ENCODE measurements around the gene CX3CL1. TPM values are rescaled to one million over a fixed set of nuclear protein-coding genes. Genes with fewer than 3 reads are reported as not detected.

CX3CL1 gene
- total and polyA plus RNA-seq, 2 of the 13 experiments (the other 11 are each of a cell fraction or from before 2014, with no cell fraction given): 57.3 to 60.8 TPM

- in situ Hi-C loops (cut with HindIII; ENCODE audit: extremely low pct_ligation_motif_present, low pct_unique_long_range_greater_than_20kb): no loop called here
- no peak for TF ChIP-seq FOXP1 (IDR thresholded peaks at IDR 0.05)
- no peak for TF ChIP-seq FOXP1 (CRISPR knock-in tag; IDR thresholded peaks at IDR 0.05)
- no peak for TF ChIP-seq RARA (CRISPR knock-in tag; IDR thresholded peaks at IDR 0.05)
- TF ChIP-seq SMC3 (IDR thresholded peaks at IDR 0.05; ENCODE audit: low read length): peak; percentile 44
- TF ChIP-seq MXD4 (CRISPR knock-in tag; IDR thresholded peaks at IDR 0.05): no peak
- TF ChIP-seq CCAR2 (optimal IDR thresholded peaks at IDR 0.05; ENCODE audit: low read depth, low read length): no peak
- TF ChIP-seq ZNF644 (CRISPR knock-in tag; IDR thresholded peaks at IDR 0.05; ENCODE audit: low read depth): no peak
- no peak for TF ChIP-seq TERF1 (CRISPR knock-in tag; IDR thresholded peaks at IDR 0.05)
- peak; percentile 49; the same call in 1 of the 2 replicates for TF ChIP-seq MEIS1 (CRISPR knock-in tag; IDR thresholded peaks at IDR 0.05; ENCODE audit: borderline replicate concordance)
- TF ChIP-seq, protein P1, sequence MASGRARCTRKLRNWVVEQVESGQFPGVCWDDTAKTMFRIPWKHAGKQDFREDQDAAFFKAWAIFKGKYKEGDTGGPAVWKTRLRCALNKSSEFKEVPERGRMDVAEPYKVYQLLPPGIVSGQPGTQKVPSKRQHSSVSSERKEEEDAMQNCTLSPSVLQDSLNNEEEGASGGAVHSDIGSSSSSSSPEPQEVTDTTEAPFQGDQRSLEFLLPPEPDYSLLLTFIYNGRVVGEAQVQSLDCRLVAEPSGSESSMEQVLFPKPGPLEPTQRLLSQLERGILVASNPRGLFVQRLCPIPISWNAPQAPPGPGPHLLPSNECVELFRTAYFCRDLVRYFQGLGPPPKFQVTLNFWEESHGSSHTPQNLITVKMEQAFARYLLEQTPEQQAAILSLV (CRISPR knock-in tag; IDR thresholded peaks at IDR 0.05; ENCODE audit: borderline replicate concordance): no peak
- no peak for TF ChIP-seq GFI1 (CRISPR knock-in tag; IDR thresholded peaks at IDR 0.05; ENCODE audit: borderline replicate concordance)
- TF ChIP-seq USF2 (IDR thresholded peaks at IDR 0.05; ENCODE audit: low read depth, low read length): no peak
- no peak for TF ChIP-seq USF2 (CRISPR knock-in tag; IDR thresholded peaks at IDR 0.05; ENCODE audit: borderline replicate concordance)
- no peak for TF ChIP-seq FOXA1 (IDR thresholded peaks at IDR 0.05)
- TF ChIP-seq FOXA1 (CRISPR knock-in tag; IDR thresholded peaks at IDR 0.05): no peak
- TF ChIP-seq, protein P2, sequence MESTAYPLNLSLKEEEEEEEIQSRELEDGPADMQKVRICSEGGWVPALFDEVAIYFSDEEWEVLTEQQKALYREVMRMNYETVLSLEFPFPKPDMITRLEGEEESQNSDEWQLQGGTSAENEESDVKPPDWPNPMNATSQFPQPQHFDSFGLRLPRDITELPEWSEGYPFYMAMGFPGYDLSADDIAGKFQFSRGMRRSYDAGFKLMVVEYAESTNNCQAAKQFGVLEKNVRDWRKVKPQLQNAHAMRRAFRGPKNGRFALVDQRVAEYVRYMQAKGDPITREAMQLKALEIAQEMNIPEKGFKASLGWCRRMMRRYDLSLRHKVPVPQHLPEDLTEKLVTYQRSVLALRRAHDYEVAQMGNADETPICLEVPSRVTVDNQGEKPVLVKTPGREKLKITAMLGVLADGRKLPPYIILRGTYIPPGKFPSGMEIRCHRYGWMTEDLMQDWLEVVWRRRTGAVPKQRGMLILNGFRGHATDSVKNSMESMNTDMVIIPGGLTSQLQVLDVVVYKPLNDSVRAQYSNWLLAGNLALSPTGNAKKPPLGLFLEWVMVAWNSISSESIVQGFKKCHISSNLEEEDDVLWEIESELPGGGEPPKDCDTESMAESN (CRISPR knock-in tag; conservative IDR thresholded peaks at IDR 0.05): no peak
- no peak for TF ChIP-seq CSRNP2 (CRISPR knock-in tag; conservative IDR thresholded peaks at IDR 0.05; ENCODE audit: low read depth)
Measured at GRCh38 chr16:57409870-57410587, 37.7 kb downstream of the CX3CL1 start.

More at GRCh38 chr16:57409870-57410587, 37.7 kb downstream of the CX3CL1 start:
- no peak overlapping the region for H2AFZ ChIP-seq (ENCODE audit: low read length)
- peaks cover 18% of the 10 kb centered on the region; the same call in 1 of the 2 replicates for H3K4me1 ChIP-seq (ENCODE audit: insufficient read depth, low read length)
- ChIA-PET CTCF (ENCODE audit: low intra/inter-chr PET ratio, low total read pairs) (interaction anchor here (1.3 to 1.9 kb wide), 2 partner anchors 106 to 109 kb away, joined by 3 to 13 read pairs; no protein-coding TSS in a partner anchor), POLR2A (interaction anchor here (0.8 to 1.0 kb wide), 2 partner anchors 38 to 75 kb away, joined by 3 read pairs; partner anchors contain the start of gene CX3CL1)
- peak; percentile 49 for DNase-seq (ENCODE audit: low spot score)
- ATAC-seq: peak; percentile 74
- no peak overlapping the region for H3K9ac ChIP-seq (ENCODE audit: insufficient read depth, low read depth, low read length)
- H3K36me3 ChIP-seq (replicated peaks in 1 of 2; ENCODE audit: control insufficient read depth in 1 of 2, insufficient read depth in 2 of 2, low read length in 2 of 2): no peaks in the 10 kb centered on the region
- WGBS (ENCODE audit: low lambda C conversion rate): 15% methylated on average over 10 of the region's 14 CpGs
- no peaks in the 10 kb centered on the region for H4K20me1 ChIP-seq (ENCODE audit: insufficient read depth, low read length)
- FAIRE-seq: peak; percentile 71
- H3K4me3 ChIP-seq (replicated peaks in 1 of 3; ENCODE audit: insufficient read depth in 1 of 3, low read depth in 2 of 3, low read length in 3 of 3): no peak overlapping the region
- no TSS peak for BruUV-seq (replicated peaks)
- no peak overlapping the region for H3K27ac ChIP-seq (ENCODE audit: extremely low read length, insufficient read depth, low read length)
- H3K27me3 ChIP-seq (ENCODE audit: control insufficient read depth in 1 of 2, insufficient read depth in 2 of 2, low read length in 2 of 2): peaks cover 9 to 49% of the 10 kb centered on the region in 2 experiments; a peak in 4 of 5 replicates
- no peaks in the 10 kb centered on the region for H3K79me2 ChIP-seq (ENCODE audit: insufficient read depth, low read length)
- intact Hi-C loops (cut with micrococcal nuclease; ENCODE audit: unreplicated experiment): loop anchor here (1.0 to 10.0 kb wide), 2 partner anchors 106 to 325 kb away; no protein-coding TSS in a partner anchor
- H3K4me2 ChIP-seq (ENCODE audit: low read depth, low read length): no peak overlapping the region
- no peaks in the 10 kb centered on the region for H3K9me3 ChIP-seq (ENCODE audit: low read length)

Data from HepG2 (cell line).